Endothelial cell (in vitro differentiated cells): ENCODE measurements around the gene GJB4. TPM values are rescaled to one million over a fixed set of nuclear protein-coding genes. Genes with fewer than 3 reads are reported as not detected.

Source experiments
- DNase-seq: peaks from one replicate; pipeline ENCODE4 v3.0.0; 2021; ENCODE audit warnings: low spot score
- H3K27ac Mint-ChIP-seq: one replicate; pipeline ENCODE4 v1.8.0; 2021; ENCODE audit warnings: mixed read lengths, inconsistent platforms; ENCODE audit not compliant: unreplicated experiment
- H3K27me3 Mint-ChIP-seq: one replicate; pipeline ENCODE4 v1.8.0; 2021; ENCODE audit warnings: mild to moderate bottlenecking, moderate library complexity, mixed read lengths, inconsistent platforms; ENCODE audit not compliant: unreplicated experiment
- H3K36me3 Mint-ChIP-seq: one replicate; pipeline ENCODE4 v1.8.0; 2021; ENCODE audit warnings: mild to moderate bottlenecking, low read depth, mixed read lengths, inconsistent platforms; ENCODE audit not compliant: unreplicated experiment
- H3K4me1 Mint-ChIP-seq: one replicate; pipeline ENCODE4 v1.8.0; 2021; ENCODE audit warnings: mild to moderate bottlenecking, mixed read lengths, inconsistent platforms; ENCODE audit not compliant: unreplicated experiment
- H3K4me3 Mint-ChIP-seq: one replicate; pipeline ENCODE4 v1.8.0; 2021; ENCODE audit warnings: mild to moderate bottlenecking, mixed read lengths, inconsistent platforms; ENCODE audit not compliant: unreplicated experiment
- H3K9me3 Mint-ChIP-seq: one replicate; pipeline ENCODE4 v1.8.0; 2021; ENCODE audit warnings: mixed read lengths, inconsistent platforms; ENCODE audit not compliant: unreplicated experiment
- total RNA-seq: library from RNA; stranded (reverse); fragmentation: NEBNext Ultra II Directional; extraction: Animal tissue kit (Norgen Biotek cat#: 25700); gene quantifications from one replicate; pipeline ENCODE4 v1.2.1, GENCODE V29; 2021; ENCODE audit not compliant: unreplicated experiment
- TF ChIP-seq, protein P1 (sequence below): fragments of 200-600 bp; sonication (generic); IDR thresholded peaks from one replicate; pipeline ENCODE4 v1.5.0; 2021; ENCODE audit warnings: antibody characterized with exemption; ENCODE audit not compliant: unreplicated experiment

GJB4 gene
- total RNA-seq, 1 donor from 2014 or later: not detected

DNA sequence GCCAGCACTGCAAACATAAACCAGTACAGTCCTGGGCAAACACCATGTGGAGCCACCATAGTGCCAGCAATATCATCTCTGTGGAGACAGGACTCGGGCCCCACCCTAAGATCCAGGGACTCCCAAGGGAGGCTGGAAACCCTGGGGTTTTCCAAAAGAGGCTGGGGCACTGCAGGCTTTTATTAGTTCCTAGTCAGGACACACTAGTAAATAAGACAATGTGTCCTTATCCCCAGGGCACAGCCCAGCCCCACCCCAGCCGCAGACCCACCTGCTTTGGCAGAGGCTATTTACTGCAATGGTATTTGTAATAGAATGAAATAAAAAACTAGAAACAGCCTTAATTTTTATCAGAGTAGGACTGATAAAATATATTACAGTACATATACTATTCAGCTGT is 21.0 kb downstream of the GJB4 start:
- peaks cover 11% of the 10 kb centered on the region for H3K27me3 Mint-ChIP-seq
- peak overlapping the region; percentile 82 for H3K4me3 Mint-ChIP-seq
- no peaks in the 10 kb centered on the region for H3K9me3 Mint-ChIP-seq
- H3K36me3 Mint-ChIP-seq: peaks cover 4% of the 10 kb centered on the region
- peaks cover 44% of the 10 kb centered on the region for H3K4me1 Mint-ChIP-seq
- H3K27ac Mint-ChIP-seq: no peak overlapping the region
- TF ChIP-seq, protein P1, sequence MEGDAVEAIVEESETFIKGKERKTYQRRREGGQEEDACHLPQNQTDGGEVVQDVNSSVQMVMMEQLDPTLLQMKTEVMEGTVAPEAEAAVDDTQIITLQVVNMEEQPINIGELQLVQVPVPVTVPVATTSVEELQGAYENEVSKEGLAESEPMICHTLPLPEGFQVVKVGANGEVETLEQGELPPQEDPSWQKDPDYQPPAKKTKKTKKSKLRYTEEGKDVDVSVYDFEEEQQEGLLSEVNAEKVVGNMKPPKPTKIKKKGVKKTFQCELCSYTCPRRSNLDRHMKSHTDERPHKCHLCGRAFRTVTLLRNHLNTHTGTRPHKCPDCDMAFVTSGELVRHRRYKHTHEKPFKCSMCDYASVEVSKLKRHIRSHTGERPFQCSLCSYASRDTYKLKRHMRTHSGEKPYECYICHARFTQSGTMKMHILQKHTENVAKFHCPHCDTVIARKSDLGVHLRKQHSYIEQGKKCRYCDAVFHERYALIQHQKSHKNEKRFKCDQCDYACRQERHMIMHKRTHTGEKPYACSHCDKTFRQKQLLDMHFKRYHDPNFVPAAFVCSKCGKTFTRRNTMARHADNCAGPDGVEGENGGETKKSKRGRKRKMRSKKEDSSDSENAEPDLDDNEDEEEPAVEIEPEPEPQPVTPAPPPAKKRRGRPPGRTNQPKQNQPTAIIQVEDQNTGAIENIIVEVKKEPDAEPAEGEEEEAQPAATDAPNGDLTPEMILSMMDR: no peak
- DNase-seq: no peak

DNA sequence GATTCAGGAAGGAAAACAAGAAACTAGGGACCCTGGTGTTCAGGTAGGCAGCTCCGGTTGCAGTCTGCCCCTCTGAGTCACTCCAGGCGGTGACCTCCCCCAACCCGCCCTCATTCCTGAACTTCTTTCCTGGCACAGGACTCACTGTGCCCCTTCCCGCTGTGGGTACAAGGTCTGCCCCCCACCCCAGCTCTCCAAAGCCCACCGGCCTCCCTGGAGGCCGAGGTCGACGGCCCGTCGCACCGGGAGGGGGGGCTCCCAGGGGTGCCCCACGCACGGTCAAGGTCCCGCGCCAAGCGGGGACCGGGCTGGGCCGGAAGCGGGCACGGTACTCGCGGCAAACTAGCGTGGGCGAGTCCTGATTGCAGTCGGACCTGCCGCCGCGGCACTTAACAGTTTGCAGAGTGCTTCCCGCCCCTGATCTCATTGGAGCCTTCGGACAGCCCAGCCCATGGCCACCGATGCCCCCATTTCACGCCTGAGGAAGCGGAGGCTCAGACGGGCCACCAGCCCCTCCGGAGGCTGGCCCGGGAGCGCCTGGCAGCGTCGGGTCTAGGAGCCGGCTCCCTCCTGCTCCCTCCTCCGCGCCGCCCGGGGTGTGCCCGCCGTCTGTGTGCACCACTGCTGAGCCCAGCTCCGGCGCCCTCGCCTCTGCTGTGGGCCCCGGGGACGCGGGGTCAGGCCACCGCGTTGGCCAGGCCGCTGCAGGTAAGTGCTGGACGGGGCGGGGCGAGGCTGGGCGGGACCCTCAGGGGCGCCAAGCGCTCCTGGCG is 21.7 kb downstream of the GJB4 start, which contains the start of gene GJB3:
Gene GJB3, plus strand, starts transcription at position 144 of the 773 bp plus-strand sequence. CDS start 3,549 bp downstream, outside the sequence.
- peak within 1 kb of the TSS; percentile 86 for H3K4me3 Mint-ChIP-seq
- H3K27ac Mint-ChIP-seq: no peak within 1 kb of the TSS
- H3K9me3 Mint-ChIP-seq: no peaks in the 10 kb centered on the region
- DNase-seq: peak; percentile 29
- TF ChIP-seq, protein P1: no peak
- H3K27me3 Mint-ChIP-seq: peaks cover 12% of the 10 kb centered on the region
- peaks cover 44% of the 10 kb centered on the region for H3K4me1 Mint-ChIP-seq
- peaks cover 4% of the 10 kb centered on the region for H3K36me3 Mint-ChIP-seq

- H3K27ac Mint-ChIP-seq: no peak overlapping the region
- peaks cover 17% of the 10 kb centered on the region for H3K27me3 Mint-ChIP-seq
- peaks cover 49% of the 10 kb centered on the region for H3K4me1 Mint-ChIP-seq
- peaks cover 4% of the 10 kb centered on the region for H3K36me3 Mint-ChIP-seq
- H3K4me3 Mint-ChIP-seq: peak overlapping the region; percentile 86
- TF ChIP-seq, protein P1: peak; percentile 14
- H3K9me3 Mint-ChIP-seq: no peaks in the 10 kb centered on the region
- no peak for DNase-seq
These were observed 22.4 kb downstream of the GJB4 start for GRCh38 chr1:34781844-34782391.

DNA sequence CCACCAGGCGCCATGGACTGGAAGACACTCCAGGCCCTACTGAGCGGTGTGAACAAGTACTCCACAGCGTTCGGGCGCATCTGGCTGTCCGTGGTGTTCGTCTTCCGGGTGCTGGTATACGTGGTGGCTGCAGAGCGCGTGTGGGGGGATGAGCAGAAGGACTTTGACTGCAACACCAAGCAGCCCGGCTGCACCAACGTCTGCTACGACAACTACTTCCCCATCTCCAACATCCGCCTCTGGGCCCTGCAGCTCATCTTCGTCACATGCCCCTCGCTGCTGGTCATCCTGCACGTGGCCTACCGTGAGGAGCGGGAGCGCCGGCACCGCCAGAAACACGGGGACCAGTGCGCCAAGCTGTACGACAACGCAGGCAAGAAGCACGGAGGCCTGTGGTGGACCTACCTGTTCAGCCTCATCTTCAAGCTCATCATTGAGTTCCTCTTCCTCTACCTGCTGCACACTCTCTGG is 25.2 kb downstream of the GJB4 start:
- peaks cover 49% of the 10 kb centered on the region for H3K4me1 Mint-ChIP-seq
- H3K36me3 Mint-ChIP-seq: peaks cover 4% of the 10 kb centered on the region
- H3K9me3 Mint-ChIP-seq: no peaks in the 10 kb centered on the region
- peaks cover 22% of the 10 kb centered on the region for H3K27me3 Mint-ChIP-seq
- DNase-seq: no peak
- TF ChIP-seq, protein P1: no peak
- H3K27ac Mint-ChIP-seq: no peak overlapping the region
- H3K4me3 Mint-ChIP-seq: peak overlapping the region; percentile 25
